WTC11 (cell line): ENCODE results near the gene TMEM150A. TPM values are rescaled to one million over a fixed set of nuclear protein-coding genes. Genes with fewer than 3 reads are reported as not detected.

Experiments used
- ATAC-seq: fragments of 200-7000 bp; cut with Tn5 transposase; 2 replicates; pipeline ENCODE4 v1.10.0; 2021; ENCODE audit warnings: mild to moderate bottlenecking, moderate library complexity
- CTCF ChIA-PET: fragments of 300-600 bp; sonication (Branson Sonifier 250); formaldehyde crosslinking; loops from one replicate; lab custom pipeline; 2021; ENCODE audit warnings: antibody characterized with exemption; lab: Charles Lee
- POLR2A ChIA-PET: fragments of 350-600 bp; sonication (Branson Sonifier 250); formaldehyde crosslinking; loops from one replicate; lab custom pipeline; 2021; ENCODE audit warnings: antibody characterized with exemption; lab: Charles Lee
- DNase-seq: peaks from one replicate; pipeline ENCODE4 v3.0.0; 2021; ENCODE audit warnings: low spot score
- H3K27ac Mint-ChIP-seq: 2 replicates; pipeline ENCODE4 v1.8.0; 2021; ENCODE audit warnings: mixed read lengths
- H3K27me3 Mint-ChIP-seq: 2 replicates; pipeline ENCODE4 v1.8.0; 2021; ENCODE audit warnings: low read depth, mild to moderate bottlenecking, moderate library complexity, mixed read lengths
- H3K36me3 Mint-ChIP-seq: 2 replicates; pipeline ENCODE4 v1.8.0; 2021; ENCODE audit warnings: mixed read lengths
- H3K4me1 Mint-ChIP-seq: 2 replicates; pipeline ENCODE4 v1.8.0; 2022; ENCODE audit warnings: mixed read lengths
- H3K4me3 Mint-ChIP-seq: 2 replicates; pipeline ENCODE4 v1.8.0; 2021; ENCODE audit warnings: mild to moderate bottlenecking, moderate library complexity, mixed read lengths
- H3K9me3 Mint-ChIP-seq: 2 replicates; pipeline ENCODE4 v1.8.0; 2021; ENCODE audit warnings: mixed read lengths
- CBFB ChIP-seq: sonication (generic); formaldehyde crosslinking; IDR thresholded peaks from 2 replicates; pipeline ENCODE4 v1.8.1; 2022; ENCODE audit warnings: mild to moderate bottlenecking, low read depth, missing genetic modification reagents
- CDX4 ChIP-seq: fragments of 250-450 bp; sonication (Bioruptor Pico); IDR thresholded peaks from 2 replicates; pipeline ENCODE4 v1.9.0; 2021; ENCODE audit warnings: moderate library complexity, mild to moderate bottlenecking, inconsistent platforms, borderline replicate concordance
- CREM ChIP-seq: sonication (generic); formaldehyde crosslinking; IDR thresholded peaks from 2 replicates; pipeline ENCODE4 v1.8.1; 2022; ENCODE audit warnings: mild to moderate bottlenecking, missing genetic modification reagents, moderate library complexity
- FOXJ3 ChIP-seq: sonication (generic); formaldehyde crosslinking; IDR thresholded peaks from 2 replicates; pipeline ENCODE4 v1.9.0; 2021; ENCODE audit warnings: missing genetic modification reagents, mild to moderate bottlenecking, borderline replicate concordance
- HMGA2 ChIP-seq: fragments of 250-450 bp; sonication (Bioruptor Pico); IDR thresholded peaks from 2 replicates; pipeline ENCODE4 v1.4.0; 2021; ENCODE audit warnings: mild to moderate bottlenecking, moderate library complexity
- KAT7 ChIP-seq: sonication (generic); formaldehyde crosslinking; IDR thresholded peaks from 2 replicates; pipeline ENCODE4 v1.8.1; 2023; ENCODE audit warnings: missing genetic modification reagents, mild to moderate bottlenecking, borderline replicate concordance
- MYBL2 ChIP-seq: sonication (generic); formaldehyde crosslinking; IDR thresholded peaks from 2 replicates; pipeline ENCODE4 v1.8.1; 2023; ENCODE audit warnings: mild to moderate bottlenecking, moderate library complexity, missing genetic modification reagents
- NFYB ChIP-seq: sonication (generic); formaldehyde crosslinking; conservative IDR thresholded peaks from 2 replicates; pipeline ENCODE4 v1.8.0; 2022; ENCODE audit warnings: low read depth, missing genetic modification reagents
- NR2C2 ChIP-seq: sonication (generic); formaldehyde crosslinking; IDR thresholded peaks from 2 replicates; pipeline ENCODE4 v1.8.0; 2022; ENCODE audit warnings: mild to moderate bottlenecking, missing genetic modification reagents
- SMAD3 ChIP-seq: sonication (generic); formaldehyde crosslinking; IDR thresholded peaks from 2 replicates; pipeline ENCODE4 v1.8.0; 2022; ENCODE audit warnings: missing genetic modification reagents, mild to moderate bottlenecking, borderline replicate concordance
- USF1 ChIP-seq: sonication (generic); formaldehyde crosslinking; IDR thresholded peaks from 2 replicates; pipeline ENCODE4 v1.8.0; 2022; ENCODE audit warnings: mild to moderate bottlenecking, missing genetic modification reagents
- USF2 ChIP-seq: sonication (generic); formaldehyde crosslinking; IDR thresholded peaks from 2 replicates; pipeline ENCODE4 v1.8.1; 2023; ENCODE audit warnings: mild to moderate bottlenecking, missing genetic modification reagents, moderate library complexity
- ZBTB21 ChIP-seq: sonication (generic); formaldehyde crosslinking; IDR thresholded peaks from 2 replicates; pipeline ENCODE4 v1.8.1; 2023; ENCODE audit warnings: mild to moderate bottlenecking, missing genetic modification reagents, borderline replicate concordance
- ZNF138 ChIP-seq: sonication (generic); formaldehyde crosslinking; conservative IDR thresholded peaks from 2 replicates; pipeline ENCODE4 v1.8.1; 2022; ENCODE audit warnings: mild to moderate bottlenecking, moderate library complexity, missing genetic modification reagents
- ZNF263 ChIP-seq: sonication (generic); formaldehyde crosslinking; IDR thresholded peaks from 2 replicates; pipeline ENCODE4 v1.8.1; 2022; ENCODE audit warnings: low read depth, mild to moderate bottlenecking, moderate library complexity, missing genetic modification reagents
- ZNF671 ChIP-seq: fragments of 250-450 bp; sonication (Bioruptor Pico); IDR thresholded peaks from 2 replicates; pipeline ENCODE4 v1.8.0; 2021; ENCODE audit warnings: mild to moderate bottlenecking
- total RNA-seq: library from RNA; stranded (reverse); gene quantifications from 3 replicates; pipeline ENCODE4 v1.2.3, GENCODE V29; 2021
- TF ChIP-seq, protein P1 (sequence below): fragments of 250-450 bp; sonication (Bioruptor Pico); IDR thresholded peaks from 2 replicates; pipeline ENCODE4 v1.9.0; 2021; ENCODE audit warnings: mild to moderate bottlenecking
- TF ChIP-seq, protein P2 (sequence below): fragments of 250-450 bp; sonication (Bioruptor Pico); IDR thresholded peaks from 2 replicates; pipeline ENCODE4 v1.9.0; 2021; ENCODE audit warnings: mild to moderate bottlenecking
- TF ChIP-seq, protein P3 (sequence below): sonication (generic); formaldehyde crosslinking; IDR thresholded peaks from 2 replicates; pipeline ENCODE4 v1.8.1; 2022; ENCODE audit warnings: mild to moderate bottlenecking, missing genetic modification reagents, moderate library complexity, borderline replicate concordance
- TF ChIP-seq, protein P4 (sequence below): sonication (generic); formaldehyde crosslinking; IDR thresholded peaks from 2 replicates; pipeline ENCODE4 v1.8.0; 2023; ENCODE audit warnings: mild to moderate bottlenecking, missing genetic modification reagents
- TF ChIP-seq, protein P5 (sequence below): sonication (generic); formaldehyde crosslinking; IDR thresholded peaks from 2 replicates; pipeline ENCODE4 v1.8.1; 2023; ENCODE audit warnings: mild to moderate bottlenecking, moderate library complexity, missing genetic modification reagents

TMEM150A gene
- total RNA-seq, 1 experiment from 2014 or later, result 20.9 TPM

- TF ChIP-seq NR2C2 (CRISPR knock-in tag), result no peak
- TF ChIP-seq, protein P1, sequence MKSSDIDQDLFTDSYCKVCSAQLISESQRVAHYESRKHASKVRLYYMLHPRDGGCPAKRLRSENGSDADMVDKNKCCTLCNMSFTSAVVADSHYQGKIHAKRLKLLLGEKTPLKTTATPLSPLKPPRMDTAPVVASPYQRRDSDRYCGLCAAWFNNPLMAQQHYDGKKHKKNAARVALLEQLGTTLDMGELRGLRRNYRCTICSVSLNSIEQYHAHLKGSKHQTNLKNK (CRISPR knock-in tag), result peak; percentile 65; the same call in 1 of the 2 replicates
- TF ChIP-seq KAT7 (CRISPR knock-in tag), result 0 out of 2 replicates have a peak, but pooled peaks have one; percentile 50
- 0 out of 2 replicates have a peak, but pooled peaks have one; percentile 35 for TF ChIP-seq SMAD3 (CRISPR knock-in tag)
- peak; percentile 87; the same call in 1 of the 2 replicates for TF ChIP-seq CREM
- no peak; the same call in 1 of the 2 replicates for TF ChIP-seq NFYB (CRISPR knock-in tag)
- TF ChIP-seq, protein P2, sequence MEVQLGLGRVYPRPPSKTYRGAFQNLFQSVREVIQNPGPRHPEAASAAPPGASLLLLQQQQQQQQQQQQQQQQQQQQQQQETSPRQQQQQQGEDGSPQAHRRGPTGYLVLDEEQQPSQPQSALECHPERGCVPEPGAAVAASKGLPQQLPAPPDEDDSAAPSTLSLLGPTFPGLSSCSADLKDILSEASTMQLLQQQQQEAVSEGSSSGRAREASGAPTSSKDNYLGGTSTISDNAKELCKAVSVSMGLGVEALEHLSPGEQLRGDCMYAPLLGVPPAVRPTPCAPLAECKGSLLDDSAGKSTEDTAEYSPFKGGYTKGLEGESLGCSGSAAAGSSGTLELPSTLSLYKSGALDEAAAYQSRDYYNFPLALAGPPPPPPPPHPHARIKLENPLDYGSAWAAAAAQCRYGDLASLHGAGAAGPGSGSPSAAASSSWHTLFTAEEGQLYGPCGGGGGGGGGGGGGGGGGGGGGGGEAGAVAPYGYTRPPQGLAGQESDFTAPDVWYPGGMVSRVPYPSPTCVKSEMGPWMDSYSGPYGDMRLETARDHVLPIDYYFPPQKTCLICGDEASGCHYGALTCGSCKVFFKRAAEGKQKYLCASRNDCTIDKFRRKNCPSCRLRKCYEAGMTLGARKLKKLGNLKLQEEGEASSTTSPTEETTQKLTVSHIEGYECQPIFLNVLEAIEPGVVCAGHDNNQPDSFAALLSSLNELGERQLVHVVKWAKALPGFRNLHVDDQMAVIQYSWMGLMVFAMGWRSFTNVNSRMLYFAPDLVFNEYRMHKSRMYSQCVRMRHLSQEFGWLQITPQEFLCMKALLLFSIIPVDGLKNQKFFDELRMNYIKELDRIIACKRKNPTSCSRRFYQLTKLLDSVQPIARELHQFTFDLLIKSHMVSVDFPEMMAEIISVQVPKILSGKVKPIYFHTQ (CRISPR knock-in tag), result no peak
- TF ChIP-seq, protein P3, sequence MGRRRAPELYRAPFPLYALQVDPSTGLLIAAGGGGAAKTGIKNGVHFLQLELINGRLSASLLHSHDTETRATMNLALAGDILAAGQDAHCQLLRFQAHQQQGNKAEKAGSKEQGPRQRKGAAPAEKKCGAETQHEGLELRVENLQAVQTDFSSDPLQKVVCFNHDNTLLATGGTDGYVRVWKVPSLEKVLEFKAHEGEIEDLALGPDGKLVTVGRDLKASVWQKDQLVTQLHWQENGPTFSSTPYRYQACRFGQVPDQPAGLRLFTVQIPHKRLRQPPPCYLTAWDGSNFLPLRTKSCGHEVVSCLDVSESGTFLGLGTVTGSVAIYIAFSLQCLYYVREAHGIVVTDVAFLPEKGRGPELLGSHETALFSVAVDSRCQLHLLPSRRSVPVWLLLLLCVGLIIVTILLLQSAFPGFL (CRISPR knock-in tag), result no peak
- TF ChIP-seq ZNF671, result no peak
- no peak for TF ChIP-seq CBFB
- TF ChIP-seq FOXJ3 (CRISPR knock-in tag), result no peak
- TF ChIP-seq MYBL2 (CRISPR knock-in tag), result peak; percentile 29; the same call in 1 of the 2 replicates
- TF ChIP-seq USF2 (CRISPR knock-in tag), result peak; percentile 89
- no peak for TF ChIP-seq HMGA2 (CRISPR knock-in tag)
- peak; percentile 81; the same call in 1 of the 2 replicates for TF ChIP-seq USF1 (CRISPR knock-in tag)
- TF ChIP-seq, all 79 proteins: peak for 18
These were observed at the start of gene TMEM150A (continued) for GRCh38 chr2:85602476-85603234.

GRCh38 chr2:85652056-85652455 is 49.6 kb upstream of the TMEM150A start:
- H3K27me3 Mint-ChIP-seq, result no peaks in the 10 kb centered on the region
- H3K9me3 Mint-ChIP-seq, result no peaks in the 10 kb centered on the region
- ChIA-PET POLR2A (interaction anchor here (0.7 kb wide), 1 partner anchor 499 kb away, joined by 3 read pairs; no protein-coding TSS in a partner anchor), CTCF (interaction anchor here (1.4 to 2.3 kb wide), 2 partner anchors 15 to 72 kb away, joined by 3 to 19 read pairs; no protein-coding TSS in a partner anchor)
- H3K4me3 Mint-ChIP-seq, result no peak overlapping the region
- ATAC-seq, result no peak
- peaks cover 5% of the 10 kb centered on the region for H3K4me1 Mint-ChIP-seq
- no peak for DNase-seq
- peaks cover 47% of the 10 kb centered on the region for H3K36me3 Mint-ChIP-seq
- H3K27ac Mint-ChIP-seq, result no peak overlapping the region; the same call in 1 of the 2 replicates
- TF ChIP-seq, protein P4, sequence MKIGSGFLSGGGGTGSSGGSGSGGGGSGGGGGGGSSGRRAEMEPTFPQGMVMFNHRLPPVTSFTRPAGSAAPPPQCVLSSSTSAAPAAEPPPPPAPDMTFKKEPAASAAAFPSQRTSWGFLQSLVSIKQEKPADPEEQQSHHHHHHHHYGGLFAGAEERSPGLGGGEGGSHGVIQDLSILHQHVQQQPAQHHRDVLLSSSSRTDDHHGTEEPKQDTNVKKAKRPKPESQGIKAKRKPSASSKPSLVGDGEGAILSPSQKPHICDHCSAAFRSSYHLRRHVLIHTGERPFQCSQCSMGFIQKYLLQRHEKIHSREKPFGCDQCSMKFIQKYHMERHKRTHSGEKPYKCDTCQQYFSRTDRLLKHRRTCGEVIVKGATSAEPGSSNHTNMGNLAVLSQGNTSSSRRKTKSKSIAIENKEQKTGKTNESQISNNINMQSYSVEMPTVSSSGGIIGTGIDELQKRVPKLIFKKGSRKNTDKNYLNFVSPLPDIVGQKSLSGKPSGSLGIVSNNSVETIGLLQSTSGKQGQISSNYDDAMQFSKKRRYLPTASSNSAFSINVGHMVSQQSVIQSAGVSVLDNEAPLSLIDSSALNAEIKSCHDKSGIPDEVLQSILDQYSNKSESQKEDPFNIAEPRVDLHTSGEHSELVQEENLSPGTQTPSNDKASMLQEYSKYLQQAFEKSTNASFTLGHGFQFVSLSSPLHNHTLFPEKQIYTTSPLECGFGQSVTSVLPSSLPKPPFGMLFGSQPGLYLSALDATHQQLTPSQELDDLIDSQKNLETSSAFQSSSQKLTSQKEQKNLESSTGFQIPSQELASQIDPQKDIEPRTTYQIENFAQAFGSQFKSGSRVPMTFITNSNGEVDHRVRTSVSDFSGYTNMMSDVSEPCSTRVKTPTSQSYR, result no peak
- TF ChIP-seq ZNF263 (CRISPR knock-in tag) (no peak), CDX4 (CRISPR knock-in tag) (no peak), SMAD3 (CRISPR knock-in tag) (no peak), ZNF138 (CRISPR knock-in tag) (no peak), USF1 (CRISPR knock-in tag) (no peak), ZBTB21 (CRISPR knock-in tag) (no peak)
- TF ChIP-seq, protein P5, sequence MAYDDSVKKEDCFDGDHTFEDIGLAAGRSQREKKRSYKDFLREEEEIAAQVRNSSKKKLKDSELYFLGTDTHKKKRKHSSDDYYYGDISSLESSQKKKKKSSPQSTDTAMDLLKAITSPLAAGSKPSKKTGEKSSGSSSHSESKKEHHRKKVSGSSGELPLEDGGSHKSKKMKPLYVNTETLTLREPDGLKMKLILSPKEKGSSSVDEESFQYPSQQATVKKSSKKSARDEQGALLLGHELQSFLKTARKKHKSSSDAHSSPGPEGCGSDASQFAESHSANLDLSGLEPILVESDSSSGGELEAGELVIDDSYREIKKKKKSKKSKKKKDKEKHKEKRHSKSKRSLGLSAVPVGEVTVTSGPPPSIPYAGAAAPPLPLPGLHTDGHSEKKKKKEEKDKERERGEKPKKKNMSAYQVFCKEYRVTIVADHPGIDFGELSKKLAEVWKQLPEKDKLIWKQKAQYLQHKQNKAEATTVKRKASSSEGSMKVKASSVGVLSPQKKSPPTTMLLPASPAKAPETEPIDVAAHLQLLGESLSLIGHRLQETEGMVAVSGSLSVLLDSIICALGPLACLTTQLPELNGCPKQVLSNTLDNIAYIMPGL (CRISPR knock-in tag), result no peak
- TF ChIP-seq, protein P1 (CRISPR knock-in tag), result no peak
